ENCODE data around the gene LIG3. TPM values are rescaled to one million over a fixed set of nuclear protein-coding genes. Genes with fewer than 3 reads are reported as not detected.
A peak's percentile ranks its signal among the peaks of the same experiment; 100 is the strongest.

Gene LIG3
- total and polyA plus RNA-seq, 5 donors from 2014 or later, result 9.5 to 39.1 (median 10.5) TPM

DNA sequence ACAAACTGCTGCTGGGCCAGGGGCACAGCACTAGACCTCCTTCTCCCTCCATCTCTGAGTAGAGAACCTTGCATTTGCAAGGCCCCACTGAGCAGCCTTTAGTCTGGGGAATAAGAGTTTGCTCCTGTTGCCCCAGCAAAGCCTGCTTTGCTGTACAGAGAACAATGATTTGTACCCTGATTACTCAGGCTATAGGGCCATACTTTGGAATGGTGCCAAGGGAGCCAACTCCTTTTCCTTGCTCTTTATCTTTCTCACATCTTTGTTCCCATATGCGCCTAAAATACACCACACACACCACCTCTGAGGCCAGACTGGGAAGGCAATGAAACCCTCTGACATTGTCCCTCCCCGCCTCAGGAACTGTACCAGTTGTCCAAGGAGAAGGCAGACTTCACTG is 21.2 kb downstream of the LIG3 start:
- peaks cover 24% of the 10 kb centered on the region for H3K36me3 ChIP-seq (ENCODE audit: control insufficient read depth, insufficient read depth, low read length)
- Mint-ChIP-seq H3K9me3 (no peaks in the 10 kb centered on the region), H3K27ac (peak overlapping the region; percentile 7 to 82 (median 52)), H3K36me3 (peaks cover 25% of the 10 kb centered on the region), H3K27me3 (no peaks in the 10 kb centered on the region), H3K4me3 (no peak overlapping the region), H3K4me1 (peaks cover 0 to 8% (median 5%) of the 10 kb centered on the region in 4 donors)
- peaks cover 8% of the 10 kb centered on the region for H3K4me1 ChIP-seq (ENCODE audit: control insufficient read depth, insufficient read depth, low read length, poor library complexity, severe bottlenecking)
- no peak overlapping the region for H3K4me3 ChIP-seq (ENCODE audit: low read depth, low read length)
- no peaks in the 10 kb centered on the region for H3K9me3 ChIP-seq (ENCODE audit: control insufficient read depth in 2 of 2, low read length in 2 of 2)
- DNase-seq, result no peak
- no peak for ATAC-seq (ENCODE audit: low read depth in 2 of 2)
- H3K27me3 ChIP-seq (ENCODE audit: control insufficient read depth, insufficient read depth, low read length), result no peaks in the 10 kb centered on the region
- no peak overlapping the region for H3K27ac ChIP-seq (ENCODE audit: insufficient read depth, low read length, poor library complexity, severe bottlenecking)

DNA sequence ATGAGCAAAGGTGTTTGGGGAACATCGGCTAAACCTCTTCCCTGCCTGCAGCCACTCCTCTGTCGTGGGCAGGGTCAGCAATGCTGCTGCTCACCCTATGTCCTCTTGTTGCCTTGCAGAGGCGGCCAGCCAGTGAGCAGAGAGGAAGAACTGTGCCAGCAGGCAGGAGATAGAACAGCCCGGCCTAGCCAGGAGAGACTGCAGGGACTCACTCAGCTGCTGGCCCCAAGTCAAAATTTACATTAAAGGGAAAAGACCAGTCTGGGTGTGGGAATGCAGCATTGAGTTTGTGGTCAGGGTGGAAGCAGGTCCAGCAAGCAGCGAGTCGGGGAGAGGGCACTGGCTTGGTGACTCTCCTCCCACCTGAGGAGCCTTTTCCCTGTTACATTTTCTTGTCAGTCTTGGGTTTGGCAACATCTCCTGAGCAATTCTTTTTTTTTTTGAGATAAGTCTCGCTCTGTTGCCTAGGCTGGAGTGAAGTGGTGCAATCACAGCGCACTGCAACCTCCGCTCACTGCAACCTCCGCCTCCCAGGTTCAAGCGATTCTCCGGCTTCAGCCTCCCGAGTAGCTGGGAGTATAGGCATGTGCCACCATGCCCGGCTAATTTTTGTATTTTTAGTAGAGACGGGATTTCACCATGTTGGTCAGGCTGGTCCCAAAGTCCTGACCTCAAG is 22.7 kb downstream of the LIG3 start:
- Mint-ChIP-seq H3K4me3 (no peak overlapping the region), H3K27ac (peak overlapping the region in 2 of 3 donors; percentile 10 to 76), H3K9me3 (no peaks in the 10 kb centered on the region), H3K27me3 (no peaks in the 10 kb centered on the region), H3K4me1 (peaks cover 3 to 12% (median 8%) of the 10 kb centered on the region in 4 donors), H3K36me3 (peaks cover 30% of the 10 kb centered on the region)
- no peaks in the 10 kb centered on the region for H3K27me3 ChIP-seq (ENCODE audit: control insufficient read depth, insufficient read depth, low read length)
- no peak for ATAC-seq (ENCODE audit: low read depth in 2 of 2)
- H3K4me1 ChIP-seq (ENCODE audit: control insufficient read depth, insufficient read depth, low read length, poor library complexity, severe bottlenecking), result peaks cover 7% of the 10 kb centered on the region
- H3K36me3 ChIP-seq (ENCODE audit: control insufficient read depth, insufficient read depth, low read length), result peaks cover 29% of the 10 kb centered on the region
- H3K9me3 ChIP-seq (ENCODE audit: control insufficient read depth in 2 of 2, low read length in 2 of 2), result no peaks in the 10 kb centered on the region
- H3K27ac ChIP-seq (ENCODE audit: insufficient read depth, low read length, poor library complexity, severe bottlenecking), result no peak overlapping the region
- H3K4me3 ChIP-seq (ENCODE audit: low read depth, low read length), result no peak overlapping the region
- no peak for DNase-seq

DNA sequence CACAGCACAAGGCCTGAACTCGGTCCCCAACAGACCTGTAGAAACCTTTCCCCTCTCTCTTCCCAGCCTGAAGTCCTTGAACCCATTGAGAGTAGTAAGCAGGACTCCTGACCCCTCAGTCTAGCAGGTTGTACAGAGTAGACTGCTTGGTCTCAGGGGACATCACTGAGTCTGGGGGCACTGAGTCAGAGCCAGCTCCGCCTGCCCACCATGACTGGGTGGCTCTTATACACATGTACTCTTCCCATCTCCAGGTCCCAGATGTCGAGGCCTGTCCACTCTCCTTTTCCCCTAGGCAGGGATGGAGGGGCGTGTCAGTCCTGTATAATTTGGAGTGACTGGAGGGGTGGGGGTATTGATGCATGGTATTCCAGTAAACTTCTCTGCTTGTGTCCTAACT is 23.5 kb downstream of the LIG3 start:
- Mint-ChIP-seq H3K9me3 (no peaks in the 10 kb centered on the region), H3K27me3 (no peaks in the 10 kb centered on the region), H3K36me3 (peaks cover 28% of the 10 kb centered on the region), H3K4me3 (peak overlapping the region in 1 of 4 donors; percentile 28), H3K27ac (peak overlapping the region in 1 of 3 donors; percentile 10), H3K4me1 (peaks cover 0 to 9% (median 6%) of the 10 kb centered on the region in 4 donors)
- Histone ChIP-seq H3K4me3 (ENCODE audit: low read depth, low read length) (no peak overlapping the region), H3K36me3 (ENCODE audit: control insufficient read depth, insufficient read depth, low read length) (peaks cover 32% of the 10 kb centered on the region), H3K27me3 (ENCODE audit: control insufficient read depth, insufficient read depth, low read length) (no peaks in the 10 kb centered on the region), H3K27ac (ENCODE audit: insufficient read depth, low read length, poor library complexity, severe bottlenecking) (no peak overlapping the region), H3K9me3 (ENCODE audit: control insufficient read depth in 2 of 2, low read length in 2 of 2) (no peaks in the 10 kb centered on the region), H3K4me1 (ENCODE audit: control insufficient read depth, insufficient read depth, low read length, poor library complexity, severe bottlenecking) (no peaks in the 10 kb centered on the region)
- ATAC-seq (ENCODE audit: low read depth in 2 of 2) (no peak), DNase-seq (no peak)

DNA sequence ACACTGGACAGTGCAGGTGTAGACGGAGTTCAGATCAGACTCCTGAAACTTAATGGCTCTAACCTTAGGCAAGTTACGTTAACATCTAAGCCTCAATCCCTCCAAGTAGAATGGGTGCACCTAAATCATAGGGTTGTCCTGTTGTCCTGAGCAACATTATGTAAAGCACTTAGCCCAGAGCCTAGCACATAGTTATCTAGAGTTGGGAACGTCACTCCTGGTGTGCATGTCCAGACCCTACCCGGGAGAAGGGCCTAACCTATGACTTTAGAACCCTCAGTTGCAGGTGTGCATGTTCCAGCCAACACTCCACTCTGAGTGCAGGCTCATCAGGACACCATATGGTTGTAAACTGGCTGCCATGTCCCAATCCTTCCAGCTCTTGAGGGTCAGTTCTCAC is 26.0 kb downstream of the LIG3 start:
- no peak for ATAC-seq (ENCODE audit: low read depth in 2 of 2)
- Mint-ChIP-seq H3K4me3 (no peak overlapping the region), H3K4me1 (peaks cover 0 to 15% (median 9%) of the 10 kb centered on the region in 4 donors), H3K9me3 (no peaks in the 10 kb centered on the region), H3K27ac (peak overlapping the region in 2 of 3 donors; percentile 3 to 43), H3K27me3 (no peaks in the 10 kb centered on the region), H3K36me3 (peaks cover 30% of the 10 kb centered on the region)
- H3K4me1 ChIP-seq (ENCODE audit: control insufficient read depth, insufficient read depth, low read length, poor library complexity, severe bottlenecking), result no peaks in the 10 kb centered on the region
- DNase-seq, result no peak
- no peak overlapping the region for H3K27ac ChIP-seq (ENCODE audit: insufficient read depth, low read length, poor library complexity, severe bottlenecking)
- no peak overlapping the region for H3K4me3 ChIP-seq (ENCODE audit: low read depth, low read length)
- H3K36me3 ChIP-seq (ENCODE audit: control insufficient read depth, insufficient read depth, low read length), result peaks cover 54% of the 10 kb centered on the region
- no peaks in the 10 kb centered on the region for H3K9me3 ChIP-seq (ENCODE audit: control insufficient read depth in 2 of 2, low read length in 2 of 2)
- H3K27me3 ChIP-seq (ENCODE audit: control insufficient read depth, insufficient read depth, low read length), result no peaks in the 10 kb centered on the region

DNA sequence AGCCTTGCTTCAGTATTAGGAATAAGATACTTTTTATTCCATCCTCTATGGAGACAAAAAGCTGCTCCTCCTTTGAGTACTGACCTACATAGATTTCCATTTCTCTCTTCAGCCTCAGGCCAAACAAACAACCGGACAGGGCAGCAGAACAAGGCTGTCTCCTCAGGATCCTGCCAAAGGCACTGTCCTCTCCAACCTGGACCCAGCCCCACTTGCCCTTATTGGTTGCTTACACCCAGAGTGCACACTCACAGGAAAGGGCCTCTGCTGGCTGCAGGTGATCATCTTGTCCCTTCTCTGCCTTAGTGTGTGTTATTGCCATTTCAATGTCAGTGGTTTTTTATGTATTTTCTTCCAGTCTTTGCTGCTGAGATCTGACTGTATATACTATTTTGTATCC is 26.6 kb downstream of the LIG3 start:
- DNase-seq (no peak), ATAC-seq (ENCODE audit: low read depth in 2 of 2) (no peak)
- Histone ChIP-seq H3K27ac (ENCODE audit: insufficient read depth, low read length, poor library complexity, severe bottlenecking) (no peak overlapping the region), H3K36me3 (ENCODE audit: control insufficient read depth, insufficient read depth, low read length) (peaks cover 54% of the 10 kb centered on the region), H3K4me1 (ENCODE audit: control insufficient read depth, insufficient read depth, low read length, poor library complexity, severe bottlenecking) (no peaks in the 10 kb centered on the region), H3K9me3 (ENCODE audit: control insufficient read depth in 2 of 2, low read length in 2 of 2) (no peaks in the 10 kb centered on the region), H3K4me3 (ENCODE audit: low read depth, low read length) (no peak overlapping the region), H3K27me3 (ENCODE audit: control insufficient read depth, insufficient read depth, low read length) (no peaks in the 10 kb centered on the region)
- Mint-ChIP-seq H3K36me3 (peaks cover 32% of the 10 kb centered on the region), H3K27me3 (no peaks in the 10 kb centered on the region), H3K27ac (peak overlapping the region in 2 of 3 donors; percentile 43 to 80), H3K9me3 (no peaks in the 10 kb centered on the region), H3K4me1 (peaks cover 0 to 15% (median 9%) of the 10 kb centered on the region in 4 donors), H3K4me3 (no peak overlapping the region)

DNA sequence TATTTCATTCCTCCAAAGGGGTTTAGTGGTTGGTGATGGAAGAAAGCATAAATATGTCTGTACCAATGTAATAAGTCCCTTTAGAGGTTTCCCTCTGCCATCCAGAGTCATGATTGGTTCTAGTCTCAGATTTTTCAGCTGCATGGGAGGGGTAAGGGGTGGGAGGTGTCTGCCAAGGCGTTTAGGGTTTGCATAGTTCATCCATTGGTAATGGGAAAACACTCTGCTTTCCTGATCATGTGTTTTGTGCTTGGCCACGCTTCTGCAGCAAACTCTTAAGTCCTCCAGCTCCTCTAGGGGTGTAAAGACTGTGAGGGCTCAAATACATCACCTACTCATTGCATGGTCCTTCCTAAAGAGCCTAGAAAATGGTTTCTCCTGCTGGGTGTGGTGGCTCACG is 29.8 kb downstream of the LIG3 start:
- no peaks in the 10 kb centered on the region for H3K9me3 ChIP-seq (ENCODE audit: control insufficient read depth in 2 of 2, low read length in 2 of 2)
- Mint-ChIP-seq H3K27me3 (no peaks in the 10 kb centered on the region), H3K4me1 (peaks cover 0 to 13% (median 10%) of the 10 kb centered on the region in 4 donors), H3K4me3 (no peak overlapping the region), H3K36me3 (peaks cover 42% of the 10 kb centered on the region), H3K27ac (peak overlapping the region in 1 of 3 donors; percentile 54), H3K9me3 (peaks cover 0 to 1% (median 0%) of the 10 kb centered on the region in 7 donors)
- no peaks in the 10 kb centered on the region for H3K27me3 ChIP-seq (ENCODE audit: control insufficient read depth, insufficient read depth, low read length)
- peaks cover 79% of the 10 kb centered on the region for H3K36me3 ChIP-seq (ENCODE audit: control insufficient read depth, insufficient read depth, low read length)
- H3K4me3 ChIP-seq (ENCODE audit: low read depth, low read length), result no peak overlapping the region
- no peak for DNase-seq
- no peak for ATAC-seq (ENCODE audit: low read depth in 2 of 2)
- no peaks in the 10 kb centered on the region for H3K4me1 ChIP-seq (ENCODE audit: control insufficient read depth, insufficient read depth, low read length, poor library complexity, severe bottlenecking)
- H3K27ac ChIP-seq (ENCODE audit: insufficient read depth, low read length, poor library complexity, severe bottlenecking), result peak overlapping the region; percentile 30

DNA sequence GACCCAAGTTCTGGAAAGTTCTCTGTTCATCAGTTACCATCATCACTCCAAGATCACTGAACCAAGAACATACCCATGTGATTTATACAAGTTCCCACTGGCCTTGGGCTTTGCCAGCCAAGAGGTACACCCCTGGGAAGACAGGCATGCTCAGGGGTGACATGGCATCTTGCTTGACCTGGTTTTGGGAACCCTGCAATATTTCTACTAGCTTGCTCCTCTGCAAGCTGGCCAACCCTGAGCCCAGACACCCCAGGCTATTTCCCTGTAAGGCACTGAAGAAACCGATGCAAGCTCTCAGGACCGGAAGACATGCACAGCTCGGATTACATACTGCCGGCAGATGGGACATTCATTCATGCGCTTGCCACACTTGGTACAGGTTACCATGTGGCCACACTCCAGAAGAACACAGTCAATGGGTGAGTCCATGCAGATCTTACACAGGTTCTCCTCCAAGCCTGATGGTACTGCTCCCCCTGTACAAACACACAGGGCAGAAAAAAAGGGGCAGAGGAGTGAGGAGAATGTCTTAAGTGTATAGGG is 31.4 kb downstream of the LIG3 start:
- DNase-seq, result no peak
- H3K4me3 Mint-ChIP-seq, result no peak overlapping the region
- Histone ChIP-seq H3K4me3 (ENCODE audit: low read depth, low read length) (no peak overlapping the region), H3K27ac (ENCODE audit: insufficient read depth, low read length, poor library complexity, severe bottlenecking) (no peak overlapping the region), H3K9me3 (ENCODE audit: control insufficient read depth in 2 of 2, low read length in 2 of 2) (no peaks in the 10 kb centered on the region), H3K4me1 (ENCODE audit: control insufficient read depth, insufficient read depth, low read length, poor library complexity, severe bottlenecking) (no peaks in the 10 kb centered on the region), H3K27me3 (ENCODE audit: control insufficient read depth, insufficient read depth, low read length) (no peaks in the 10 kb centered on the region), H3K36me3 (ENCODE audit: control insufficient read depth, insufficient read depth, low read length) (peaks cover 93% of the 10 kb centered on the region)
- peaks cover 58% of the 10 kb centered on the region for H3K36me3 Mint-ChIP-seq
- ATAC-seq (ENCODE audit: low read depth in 2 of 2), result no peak
- H3K9me3 Mint-ChIP-seq, result peaks cover 0 to 1% (median 0%) of the 10 kb centered on the region in 7 donors
- peak overlapping the region in 1 of 3 donors; percentile 81 for H3K27ac Mint-ChIP-seq
- peaks cover 0 to 13% (median 9%) of the 10 kb centered on the region in 4 donors for H3K4me1 Mint-ChIP-seq
- H3K27me3 Mint-ChIP-seq, result no peaks in the 10 kb centered on the region

DNA sequence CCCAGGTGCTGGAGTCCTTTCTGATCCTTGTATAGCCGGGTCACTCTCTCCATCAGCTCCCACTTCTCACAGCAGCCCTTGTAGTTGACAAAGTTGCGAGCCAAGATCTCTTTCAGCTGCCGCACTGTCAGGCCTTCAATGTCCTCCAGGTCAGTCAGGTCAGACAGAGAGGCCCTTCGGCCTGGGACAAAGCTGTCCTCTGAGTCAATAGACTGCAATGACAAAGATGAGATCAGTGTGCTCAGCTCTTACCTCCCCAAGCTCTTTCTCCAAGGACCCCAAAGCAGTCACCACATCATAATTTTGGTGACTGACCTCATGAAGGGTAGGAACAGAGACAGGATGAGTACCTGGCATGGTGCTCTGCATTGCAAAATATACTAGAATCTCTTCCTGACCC is 36.1 kb downstream of the LIG3 start:
- peak overlapping the region in 2 of 3 donors; percentile 70 to 85 for H3K27ac Mint-ChIP-seq
- H3K9me3 Mint-ChIP-seq, result peaks cover 0 to 1% (median 0%) of the 10 kb centered on the region in 7 donors

More for the DNA sequence above, 36.1 kb downstream of the LIG3 start:
- ATAC-seq (ENCODE audit: low read depth in 2 of 2) (no peak), DNase-seq (no peak)
- Mint-ChIP-seq H3K36me3 (peaks cover 85% of the 10 kb centered on the region), H3K4me1 (peaks cover 12 to 44% (median 27%) of the 10 kb centered on the region in 4 donors), H3K27me3 (no peaks in the 10 kb centered on the region), H3K4me3 (no peak overlapping the region)
- Histone ChIP-seq H3K27ac (ENCODE audit: insufficient read depth, low read length, poor library complexity, severe bottlenecking) (no peak overlapping the region), H3K4me3 (ENCODE audit: low read depth, low read length) (no peak overlapping the region), H3K9me3 (ENCODE audit: control insufficient read depth in 2 of 2, low read length in 2 of 2) (no peaks in the 10 kb centered on the region), H3K36me3 (ENCODE audit: control insufficient read depth, insufficient read depth, low read length) (peaks cover 93% of the 10 kb centered on the region), H3K27me3 (ENCODE audit: control insufficient read depth, insufficient read depth, low read length) (no peaks in the 10 kb centered on the region), H3K4me1 (ENCODE audit: control insufficient read depth, insufficient read depth, low read length, poor library complexity, severe bottlenecking) (peaks cover 8% of the 10 kb centered on the region)

Data from CD4-positive, CD25-positive, alpha-beta regulatory T cell (primary cell).